ENCODE measurements around the gene OSTM1. TPM values are rescaled to one million over a fixed set of nuclear protein-coding genes. Genes with fewer than 3 reads are reported as not detected.

Gene OSTM1
- total RNA-seq, 1 donor from 2014 or later = 21.4 TPM

DNA sequence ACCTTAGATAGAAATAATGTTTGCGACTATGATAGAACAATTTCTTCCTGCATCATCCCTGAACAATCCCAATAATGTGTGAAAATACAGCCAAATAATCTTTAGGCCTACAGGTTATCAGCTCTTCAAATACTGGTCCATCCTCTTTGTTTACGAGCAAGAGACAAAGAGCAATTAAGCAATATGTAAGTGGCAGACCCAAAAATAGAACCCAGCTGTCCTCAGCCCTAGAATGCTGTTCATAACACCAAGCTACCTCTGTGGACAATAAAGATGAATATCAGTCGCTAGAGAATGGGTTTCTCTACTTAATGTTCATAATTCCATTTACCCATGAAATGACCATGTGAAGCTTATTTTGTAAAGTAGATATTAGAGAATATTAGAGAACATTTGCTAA is 28.4 kb upstream of the OSTM1 start:
- H3K36me3 Mint-ChIP-seq (ENCODE audit: low read depth) = no peaks in the 10 kb centered on the region
- ATAC-seq (ENCODE audit: low read depth) (no peak), DNase-seq (no peak)
- no peaks in the 10 kb centered on the region for H3K9me3 Mint-ChIP-seq
- H3K4me1 Mint-ChIP-seq = no peaks in the 10 kb centered on the region
- H3K27me3 Mint-ChIP-seq = peaks cover 4% of the 10 kb centered on the region
- H3K27ac Mint-ChIP-seq = no peak overlapping the region
- ChIA-PET POLR2A (no interaction called here), CTCF (no interaction called here)
- TF ChIP-seq, protein P1, sequence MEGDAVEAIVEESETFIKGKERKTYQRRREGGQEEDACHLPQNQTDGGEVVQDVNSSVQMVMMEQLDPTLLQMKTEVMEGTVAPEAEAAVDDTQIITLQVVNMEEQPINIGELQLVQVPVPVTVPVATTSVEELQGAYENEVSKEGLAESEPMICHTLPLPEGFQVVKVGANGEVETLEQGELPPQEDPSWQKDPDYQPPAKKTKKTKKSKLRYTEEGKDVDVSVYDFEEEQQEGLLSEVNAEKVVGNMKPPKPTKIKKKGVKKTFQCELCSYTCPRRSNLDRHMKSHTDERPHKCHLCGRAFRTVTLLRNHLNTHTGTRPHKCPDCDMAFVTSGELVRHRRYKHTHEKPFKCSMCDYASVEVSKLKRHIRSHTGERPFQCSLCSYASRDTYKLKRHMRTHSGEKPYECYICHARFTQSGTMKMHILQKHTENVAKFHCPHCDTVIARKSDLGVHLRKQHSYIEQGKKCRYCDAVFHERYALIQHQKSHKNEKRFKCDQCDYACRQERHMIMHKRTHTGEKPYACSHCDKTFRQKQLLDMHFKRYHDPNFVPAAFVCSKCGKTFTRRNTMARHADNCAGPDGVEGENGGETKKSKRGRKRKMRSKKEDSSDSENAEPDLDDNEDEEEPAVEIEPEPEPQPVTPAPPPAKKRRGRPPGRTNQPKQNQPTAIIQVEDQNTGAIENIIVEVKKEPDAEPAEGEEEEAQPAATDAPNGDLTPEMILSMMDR (IDR thresholded peaks at IDR 0.05) = no peak
- intact Hi-C loops (cut with micrococcal nuclease) = no loop called here
- no peak overlapping the region for H3K4me3 Mint-ChIP-seq

DNA sequence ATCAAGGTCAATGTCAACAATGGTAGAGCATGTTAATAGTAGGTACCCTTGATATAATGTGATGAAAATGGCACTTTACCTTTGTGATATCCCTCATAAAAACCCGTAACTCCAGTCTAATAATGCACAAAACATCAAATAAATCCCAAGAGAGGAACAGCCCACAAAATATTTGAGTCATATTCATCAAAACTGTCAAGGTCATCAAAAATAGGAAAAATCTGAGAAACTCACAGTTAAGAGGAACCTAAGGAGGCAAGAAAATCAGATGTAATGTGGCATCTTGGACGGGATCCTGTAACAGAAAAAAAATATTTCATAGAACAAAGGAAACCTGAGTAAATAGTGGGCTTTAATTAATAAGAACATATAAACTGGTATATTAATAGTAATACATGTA is 25.5 kb upstream of the OSTM1 start:
- Mint-ChIP-seq H3K27me3 (peaks cover 16% of the 10 kb centered on the region), H3K4me1 (no peaks in the 10 kb centered on the region), H3K9me3 (no peaks in the 10 kb centered on the region), H3K36me3 (ENCODE audit: low read depth) (no peaks in the 10 kb centered on the region), H3K27ac (no peak overlapping the region), H3K4me3 (no peak overlapping the region)
- POLR2A ChIA-PET = no interaction called here
- intact Hi-C loops (cut with micrococcal nuclease) = no loop called here
- DNase-seq (no peak), ATAC-seq (ENCODE audit: low read depth) (no peak)
- TF ChIP-seq, protein P1 (IDR thresholded peaks at IDR 0.05) = no peak
- CTCF ChIA-PET = no interaction called here

DNA sequence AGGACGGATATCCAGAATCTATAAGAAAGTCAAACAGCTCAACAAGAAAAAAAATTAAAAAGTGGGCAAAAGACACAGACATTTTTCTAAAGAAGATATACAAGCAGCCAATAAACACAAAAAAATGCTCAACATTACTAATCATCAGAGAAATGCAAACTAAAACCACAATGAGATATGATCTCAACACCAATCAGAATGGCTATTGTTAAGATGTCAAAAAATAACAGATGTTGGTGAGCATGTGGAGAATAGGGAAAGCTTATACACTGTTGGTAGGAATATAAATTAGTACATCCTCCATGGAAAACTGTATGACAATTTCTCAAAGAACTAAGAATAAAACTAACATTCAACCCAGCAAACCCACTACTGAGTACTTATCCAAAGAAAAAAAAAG is 23.3 kb upstream of the OSTM1 start:
- intact Hi-C loops (cut with micrococcal nuclease) = no loop called here
- ChIA-PET CTCF (no interaction called here), POLR2A (no interaction called here)
- Mint-ChIP-seq H3K4me3 (no peak overlapping the region), H3K4me1 (no peaks in the 10 kb centered on the region), H3K9me3 (no peaks in the 10 kb centered on the region), H3K27me3 (peaks cover 18% of the 10 kb centered on the region), H3K27ac (no peak overlapping the region), H3K36me3 (ENCODE audit: low read depth) (no peaks in the 10 kb centered on the region)
- DNase-seq (no peak), ATAC-seq (ENCODE audit: low read depth) (no peak)
- TF ChIP-seq, protein P1 (IDR thresholded peaks at IDR 0.05) = no peak

DNA sequence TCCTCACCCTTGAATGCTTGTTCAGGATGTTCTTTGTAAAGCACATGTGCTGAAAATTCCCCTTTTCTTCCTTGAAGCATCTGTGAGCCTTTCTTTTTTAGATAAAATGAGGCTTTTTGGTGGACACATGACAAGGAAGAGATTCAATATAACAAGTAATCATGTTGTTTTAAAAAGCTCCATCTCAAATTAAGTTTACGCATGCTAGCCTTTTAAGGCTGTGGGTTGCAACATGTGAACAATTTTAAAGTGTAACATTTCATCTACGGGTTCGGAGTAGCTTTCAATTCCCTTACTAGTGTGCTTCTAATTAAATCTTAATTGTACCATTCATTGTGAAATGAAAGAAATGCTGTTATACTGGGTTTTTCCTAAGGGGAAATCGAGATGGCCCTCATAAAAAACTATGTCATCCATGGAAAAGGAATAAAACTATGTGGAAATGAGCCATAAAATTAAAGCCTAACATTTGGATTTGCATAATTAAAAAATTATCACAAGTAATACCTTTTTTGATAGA is 19.3 kb upstream of the OSTM1 start:
- CTCF ChIA-PET = no interaction called here
- H3K27ac Mint-ChIP-seq = no peak overlapping the region

DNA sequence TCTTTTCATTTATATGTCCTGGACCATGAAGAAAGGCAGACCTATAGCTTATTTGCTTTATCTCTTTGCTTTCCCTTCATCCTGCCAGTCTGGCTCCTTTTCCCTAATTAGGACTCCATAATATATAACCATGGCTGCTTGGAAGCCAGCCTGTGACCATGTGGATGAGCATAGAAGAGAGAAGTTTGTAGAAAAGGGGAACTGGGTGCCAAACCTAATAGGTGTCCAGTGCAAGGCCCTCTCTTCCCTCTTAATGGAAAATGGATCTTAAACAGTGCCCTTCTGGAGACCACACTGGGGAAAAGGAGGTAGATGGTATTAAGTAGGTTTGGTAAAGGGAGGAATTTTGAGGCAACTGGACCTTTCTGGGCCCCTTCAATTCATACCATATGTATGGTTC is 16.7 kb upstream of the OSTM1 start:
- H3K4me1 Mint-ChIP-seq = no peaks in the 10 kb centered on the region
- H3K27me3 Mint-ChIP-seq = peaks cover 13% of the 10 kb centered on the region
- H3K36me3 Mint-ChIP-seq (ENCODE audit: low read depth) = no peaks in the 10 kb centered on the region
- ATAC-seq (ENCODE audit: low read depth) (no peak), DNase-seq (no peak)
- TF ChIP-seq, protein P1 (IDR thresholded peaks at IDR 0.05) = no peak
- POLR2A ChIA-PET = no interaction called here
- H3K27ac Mint-ChIP-seq = no peak overlapping the region
- no peak overlapping the region for H3K4me3 Mint-ChIP-seq
- CTCF ChIA-PET = no interaction called here
- no peaks in the 10 kb centered on the region for H3K9me3 Mint-ChIP-seq
- intact Hi-C loops (cut with micrococcal nuclease) = no loop called here

More for the DNA sequence above, 19.3 kb upstream of the OSTM1 start:
- TF ChIP-seq, protein P1 (IDR thresholded peaks at IDR 0.05) = no peak
- Mint-ChIP-seq H3K27me3 (peaks cover 19% of the 10 kb centered on the region), H3K36me3 (ENCODE audit: low read depth) (no peaks in the 10 kb centered on the region), H3K9me3 (no peaks in the 10 kb centered on the region), H3K4me3 (no peak overlapping the region), H3K4me1 (no peaks in the 10 kb centered on the region)
- DNase-seq = no peak
- POLR2A ChIA-PET = interaction anchor here (0.6 kb wide), 1 partner anchor 1047 kb away, joined by 3 read pairs; no protein-coding TSS in a partner anchor
- intact Hi-C loops (cut with micrococcal nuclease) = no loop called here
- ATAC-seq (ENCODE audit: low read depth) = no peak

All from activated B cell treated with CpG ODN at 0.5 μM for 24 hours (primary cell).